ENCODE measurements around the gene NCBP2L. TPM values are rescaled to one million over a fixed set of nuclear protein-coding genes. Genes with fewer than 3 reads are reported as not detected.

NCBP2L gene
- polyA plus RNA-seq, 2 of the 4 experiments (the other 2 are of a cell fraction) = not detected

GRCh38 chrX:107827852-107828251, 50.3 kb downstream of the NCBP2L start:
- CTCF ChIA-PET = interaction anchor here (0.6 kb wide), 3 partner anchors 47 to 464 kb away, joined by 3 to 4 read pairs (median 3); no protein-coding TSS in a partner anchor
- DNase-seq (ENCODE audit: low read depth in 1 of 2, low spot score in 1 of 2) (no peak), ATAC-seq (no peak), FAIRE-seq (no peak)
- H3K4me3 ChIP-seq = no peak overlapping the region
- POLR2A ChIA-PET = no interaction called here
- H3K4me1 ChIP-seq = peaks cover 13% of the 10 kb centered on the region
- H3K4me2 ChIP-seq = no peak overlapping the region; the same call in 2 of the 3 replicates
- no peak for TF ChIP-seq CEBPB (IDR thresholded peaks at IDR 0.05)
- no peak for TF ChIP-seq EP300 (IDR thresholded peaks at IDR 0.05)
- TF ChIP-seq HOXB5 (CRISPR knock-in tag; IDR thresholded peaks at IDR 0.05) = no peak
- no peak for TF ChIP-seq RFX5 (IDR thresholded peaks at IDR 0.05)
- no peak for TF ChIP-seq HOXB13 (CRISPR knock-in tag; IDR thresholded peaks at IDR 0.05; ENCODE audit: low read depth)
- TF ChIP-seq HEYL (CRISPR knock-in tag; IDR thresholded peaks at IDR 0.05) = no peak
- TF ChIP-seq, protein P1, sequence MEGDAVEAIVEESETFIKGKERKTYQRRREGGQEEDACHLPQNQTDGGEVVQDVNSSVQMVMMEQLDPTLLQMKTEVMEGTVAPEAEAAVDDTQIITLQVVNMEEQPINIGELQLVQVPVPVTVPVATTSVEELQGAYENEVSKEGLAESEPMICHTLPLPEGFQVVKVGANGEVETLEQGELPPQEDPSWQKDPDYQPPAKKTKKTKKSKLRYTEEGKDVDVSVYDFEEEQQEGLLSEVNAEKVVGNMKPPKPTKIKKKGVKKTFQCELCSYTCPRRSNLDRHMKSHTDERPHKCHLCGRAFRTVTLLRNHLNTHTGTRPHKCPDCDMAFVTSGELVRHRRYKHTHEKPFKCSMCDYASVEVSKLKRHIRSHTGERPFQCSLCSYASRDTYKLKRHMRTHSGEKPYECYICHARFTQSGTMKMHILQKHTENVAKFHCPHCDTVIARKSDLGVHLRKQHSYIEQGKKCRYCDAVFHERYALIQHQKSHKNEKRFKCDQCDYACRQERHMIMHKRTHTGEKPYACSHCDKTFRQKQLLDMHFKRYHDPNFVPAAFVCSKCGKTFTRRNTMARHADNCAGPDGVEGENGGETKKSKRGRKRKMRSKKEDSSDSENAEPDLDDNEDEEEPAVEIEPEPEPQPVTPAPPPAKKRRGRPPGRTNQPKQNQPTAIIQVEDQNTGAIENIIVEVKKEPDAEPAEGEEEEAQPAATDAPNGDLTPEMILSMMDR (IDR thresholded peaks at IDR 0.05) = no peak
- TF ChIP-seq, protein P2, sequence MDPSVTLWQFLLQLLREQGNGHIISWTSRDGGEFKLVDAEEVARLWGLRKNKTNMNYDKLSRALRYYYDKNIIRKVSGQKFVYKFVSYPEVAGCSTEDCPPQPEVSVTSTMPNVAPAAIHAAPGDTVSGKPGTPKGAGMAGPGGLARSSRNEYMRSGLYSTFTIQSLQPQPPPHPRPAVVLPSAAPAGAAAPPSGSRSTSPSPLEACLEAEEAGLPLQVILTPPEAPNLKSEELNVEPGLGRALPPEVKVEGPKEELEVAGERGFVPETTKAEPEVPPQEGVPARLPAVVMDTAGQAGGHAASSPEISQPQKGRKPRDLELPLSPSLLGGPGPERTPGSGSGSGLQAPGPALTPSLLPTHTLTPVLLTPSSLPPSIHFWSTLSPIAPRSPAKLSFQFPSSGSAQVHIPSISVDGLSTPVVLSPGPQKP (IDR thresholded peaks at IDR 0.05; ENCODE audit: low read depth, low read length) = no peak
- H3K9me3 ChIP-seq = no peaks in the 10 kb centered on the region
- no peak overlapping the region for H3K27ac ChIP-seq
- WGBS (ENCODE audit: missing lambda C conversion rate) = 71% methylated on average over 4 of the region's 4 CpGs

- H3K4me2 ChIP-seq = no peak overlapping the region
- H3K9me3 ChIP-seq = no peaks in the 10 kb centered on the region
- ChIA-PET CTCF (interaction anchor here (1.0 kb wide), 1 partner anchor 55 kb away, joined by 3 read pairs; no protein-coding TSS in a partner anchor), POLR2A (no interaction called here)
- H3K4me1 ChIP-seq = peaks cover 13% of the 10 kb centered on the region
- DNase-seq (ENCODE audit: low read depth in 1 of 2, low spot score in 1 of 2) (no peak), FAIRE-seq (no peak), ATAC-seq (no peak)
- TF ChIP-seq CHD2 (IDR thresholded peaks at IDR 0.05; ENCODE audit: low read length, partially characterized antibody) (no peak), MAFK (IDR thresholded peaks at IDR 0.05; ENCODE audit: partially characterized antibody) (peak; percentile 96)
- H3K4me3 ChIP-seq = no peak overlapping the region
- no peak overlapping the region for H3K27ac ChIP-seq
- 89% methylated on average over 1 of the region's 1 CpG for WGBS (ENCODE audit: missing lambda C conversion rate)
These were observed 52.3 kb downstream of the NCBP2L start for GRCh38 chrX:107829878-107830277.

DNA sequence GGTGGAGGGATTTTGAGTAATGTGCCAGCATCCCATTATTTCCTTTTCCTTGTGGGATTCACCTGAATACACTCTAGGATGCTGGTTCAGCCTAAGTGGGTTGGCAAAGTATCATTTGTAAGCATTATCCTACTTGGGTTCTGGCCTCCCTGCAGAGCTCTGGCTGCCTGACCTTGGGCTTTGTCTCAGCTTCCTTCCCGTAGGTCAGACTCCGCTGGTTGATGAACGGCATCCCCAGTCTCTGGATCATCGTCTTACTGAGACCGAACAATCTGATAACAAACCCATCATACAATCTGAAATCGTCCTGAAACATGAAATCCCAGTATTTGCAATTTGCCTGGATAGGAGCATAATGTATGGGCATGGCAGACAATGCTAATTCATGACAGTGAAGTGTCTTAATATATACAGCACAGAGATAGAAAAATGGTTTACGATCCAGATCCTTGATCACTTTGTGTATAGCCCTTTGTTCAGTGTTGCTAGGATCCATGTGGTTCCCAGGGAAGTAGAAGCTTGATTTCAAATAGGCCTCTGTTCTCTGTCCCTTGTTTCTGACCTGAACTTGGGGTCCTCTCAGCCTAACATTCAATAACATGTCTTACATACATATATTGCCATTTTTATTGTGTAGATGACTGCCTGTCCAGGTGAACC, 53.7 kb downstream of the NCBP2L start:
- Histone ChIP-seq H3K9me3 (no peaks in the 10 kb centered on the region), H3K27ac (no peak overlapping the region), H3K4me2 (no peak overlapping the region), H3K4me1 (peaks cover 11% of the 10 kb centered on the region), H3K4me3 (no peak overlapping the region)
- ChIA-PET POLR2A (no interaction called here), CTCF (interaction anchor here (1.0 to 1.2 kb wide), 2 partner anchors 56 to 158 kb away, joined by 3 read pairs; no protein-coding TSS in a partner anchor)
- no peak for ATAC-seq
- WGBS (ENCODE audit: missing lambda C conversion rate) = 92% methylated on average over 7 of the region's 7 CpGs
- no peak for FAIRE-seq
- no peak for TF ChIP-seq RFX5 (IDR thresholded peaks at IDR 0.05)
- no peak for TF ChIP-seq RARB (CRISPR knock-in tag; IDR thresholded peaks at IDR 0.05)
- no peak for TF ChIP-seq SMC3 (IDR thresholded peaks at IDR 0.05)
- TF ChIP-seq ESRRA (IDR thresholded peaks at IDR 0.05; ENCODE audit: borderline replicate concordance, low read length) = no peak
- TF ChIP-seq KDM5A (IDR thresholded peaks at IDR 0.05) = no peak
- TF ChIP-seq FOSB (CRISPR knock-in tag; IDR thresholded peaks at IDR 0.05) = no peak
- no peak for TF ChIP-seq SREBF2 (IDR thresholded peaks at IDR 0.05)
- no peak for TF ChIP-seq CHD4 (IDR thresholded peaks at IDR 0.05; ENCODE audit: borderline replicate concordance)
- no peak for TF ChIP-seq RNF2 (IDR thresholded peaks at IDR 0.05; ENCODE audit: borderline replicate concordance, low read depth)
- TF ChIP-seq FOXS1 (CRISPR knock-in tag; IDR thresholded peaks at IDR 0.05) = no peak
- TF ChIP-seq POLR2A (IDR thresholded peaks at IDR 0.05; ENCODE audit: low read length) = no peak
- TF ChIP-seq CBX8 (IDR thresholded peaks at IDR 0.05) = no peak
- TF ChIP-seq FOSL2 (IDR thresholded peaks at IDR 0.05) = no peak
- TF ChIP-seq FOSL2 (CRISPR knock-in tag; IDR thresholded peaks at IDR 0.05) = no peak
- TF ChIP-seq, protein P1 (IDR thresholded peaks at IDR 0.05) = no peak
- no peak for TF ChIP-seq HDAC2 (IDR thresholded peaks at IDR 0.05)
- TF ChIP-seq CHD2 (IDR thresholded peaks at IDR 0.05; ENCODE audit: low read length, partially characterized antibody) = no peak
- TF ChIP-seq EP300 (IDR thresholded peaks at IDR 0.05) = no peak
- no peak for TF ChIP-seq ZNF302 (CRISPR knock-in tag; IDR thresholded peaks at IDR 0.05)
- TF ChIP-seq, protein P3, sequence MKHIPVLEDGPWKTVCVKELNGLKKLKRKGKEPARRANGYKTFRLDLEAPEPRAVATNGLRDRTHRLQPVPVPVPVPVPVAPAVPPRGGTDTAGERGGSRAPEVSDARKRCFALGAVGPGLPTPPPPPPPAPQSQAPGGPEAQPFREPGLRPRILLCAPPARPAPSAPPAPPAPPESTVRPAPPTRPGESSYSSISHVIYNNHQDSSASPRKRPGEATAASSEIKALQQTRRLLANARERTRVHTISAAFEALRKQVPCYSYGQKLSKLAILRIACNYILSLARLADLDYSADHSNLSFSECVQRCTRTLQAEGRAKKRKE (CRISPR knock-in tag; IDR thresholded peaks at IDR 0.05; ENCODE audit: low read depth) = no peak
- DNase-seq (ENCODE audit: low read depth in 1 of 2, low spot score in 1 of 2) = no peak
